ENCODE data around the gene HIVEP1. TPM values are rescaled to one million over a fixed set of nuclear protein-coding genes. Genes with fewer than 3 reads are reported as not detected.

Gene HIVEP1
- total RNA-seq, 1 experiment from 2014 or later: 24.2 TPM

GRCh38 chr6:12047304-12047703 lies 35.2 kb downstream of the HIVEP1 start:
- H3K4me3 ChIP-seq: no peak overlapping the region
- H3K27ac ChIP-seq: no peak overlapping the region
- ChIA-PET CTCF (no interaction called here), POLR2A (ENCODE audit: unreplicated experiment) (no interaction called here)
- BruUV-seq (replicated peaks): no TSS peak
- no peaks in the 10 kb centered on the region for H3K9me2 ChIP-seq (ENCODE audit: insufficient read depth)
- peaks cover 5% of the 10 kb centered on the region; the same call in 1 of the 2 replicates for H3K79me2 ChIP-seq (ENCODE audit: low read depth)
- no peak overlapping the region for H2AFZ ChIP-seq
- intact Hi-C loops (cut with micrococcal nuclease; ENCODE audit: unreplicated experiment): no loop called here
- no peak overlapping the region for H3K4me2 ChIP-seq
- no peaks in the 10 kb centered on the region for H3K36me3 ChIP-seq (ENCODE audit: low read depth)
- no peaks in the 10 kb centered on the region for H4K20me1 ChIP-seq (ENCODE audit: insufficient read depth)
- no peak for DNase-seq
- H3K27me3 ChIP-seq (ENCODE audit: insufficient read depth, low read depth): no peaks in the 10 kb centered on the region
- peaks cover 13% of the 10 kb centered on the region for H3K4me1 ChIP-seq (replicated peaks; ENCODE audit: insufficient read depth)
- H3K9me3 ChIP-seq (ENCODE audit: insufficient read depth, low read depth): no peaks in the 10 kb centered on the region
- TF ChIP-seq CTCF (conservative IDR thresholded peaks at IDR 0.05): no peak
- no peak for TF ChIP-seq EZH2 (IDR thresholded peaks at IDR 0.05; ENCODE audit: low read depth)
- 0 out of 2 replicates have a peak, but pooled peaks cover 3% of the 10 kb centered on the region for H3F3A ChIP-seq (ENCODE audit: insufficient read depth, low read depth)

GRCh38 chr6:12047792-12048432 lies 35.8 kb downstream of the HIVEP1 start:
- Histone ChIP-seq H3K27ac (no peak overlapping the region), H3K9me2 (ENCODE audit: insufficient read depth) (no peaks in the 10 kb centered on the region), H3F3A (ENCODE audit: insufficient read depth, low read depth) (0 out of 2 replicates have a peak, but pooled peaks cover 1% of the 10 kb centered on the region), H3K4me3 (no peak overlapping the region), H3K4me1 (replicated peaks; ENCODE audit: insufficient read depth) (peaks cover 13% of the 10 kb centered on the region), H3K79me2 (ENCODE audit: low read depth) (peaks cover 9% of the 10 kb centered on the region; the same call in 1 of the 2 replicates), H3K36me3 (ENCODE audit: low read depth) (no peaks in the 10 kb centered on the region), H2AFZ (no peak overlapping the region), H3K4me2 (no peak overlapping the region), H4K20me1 (ENCODE audit: insufficient read depth) (no peaks in the 10 kb centered on the region), H3K9me3 (ENCODE audit: insufficient read depth, low read depth) (no peaks in the 10 kb centered on the region), H3K27me3 (ENCODE audit: insufficient read depth, low read depth) (no peaks in the 10 kb centered on the region)
- CTCF ChIA-PET: no interaction called here
- no TSS peak for BruUV-seq (replicated peaks)
- TF ChIP-seq CTCF (conservative IDR thresholded peaks at IDR 0.05) (no peak), EZH2 (IDR thresholded peaks at IDR 0.05; ENCODE audit: low read depth) (no peak)
- no peak for DNase-seq
- POLR2A ChIA-PET (ENCODE audit: unreplicated experiment): interaction anchor here (0.6 kb wide), 1 partner anchor 909 kb away, joined by 4 read pairs; no protein-coding TSS in a partner anchor
- intact Hi-C loops (cut with micrococcal nuclease; ENCODE audit: unreplicated experiment): no loop called here

GRCh38 chr6:12048609-12049008 lies 36.5 kb downstream of the HIVEP1 start:
- POLR2A ChIA-PET (ENCODE audit: unreplicated experiment): no interaction called here
- Histone ChIP-seq H4K20me1 (ENCODE audit: insufficient read depth) (no peaks in the 10 kb centered on the region), H3K36me3 (ENCODE audit: low read depth) (no peaks in the 10 kb centered on the region), H3K27ac (no peak overlapping the region), H3K4me3 (no peak overlapping the region), H3F3A (ENCODE audit: insufficient read depth, low read depth) (no peaks in the 10 kb centered on the region), H3K9me2 (ENCODE audit: insufficient read depth) (no peaks in the 10 kb centered on the region), H2AFZ (no peak overlapping the region), H3K4me2 (no peak overlapping the region), H3K79me2 (ENCODE audit: low read depth) (peaks cover 9% of the 10 kb centered on the region; the same call in 1 of the 2 replicates), H3K4me1 (replicated peaks; ENCODE audit: insufficient read depth) (peaks cover 13% of the 10 kb centered on the region), H3K9me3 (ENCODE audit: insufficient read depth, low read depth) (no peaks in the 10 kb centered on the region), H3K27me3 (ENCODE audit: insufficient read depth, low read depth) (no peaks in the 10 kb centered on the region)
- no peak for TF ChIP-seq EZH2 (IDR thresholded peaks at IDR 0.05; ENCODE audit: low read depth)
- no peak for TF ChIP-seq CTCF (conservative IDR thresholded peaks at IDR 0.05)
- CTCF ChIA-PET: no interaction called here
- intact Hi-C loops (cut with micrococcal nuclease; ENCODE audit: unreplicated experiment): no loop called here
- BruUV-seq (replicated peaks): no TSS peak
- no peak for DNase-seq

All from PC-9 (cell line).